Gastroesophageal sphincter (tissue), 4 donors: Measurements from ENCODE around the gene MAN1A1. TPM values are rescaled to one million over a fixed set of nuclear protein-coding genes. Genes with fewer than 3 reads are reported as not detected.

Source experiments
- ATAC-seq: fragments of 150-250 bp; one replicate; pipeline ENCODE4 v1.9.1; 2016; ENCODE audit warnings: mild to moderate bottlenecking, moderate library complexity
- H3K27ac ChIP-seq, 4 donors: fragments of 200-600 bp; sonication (generic) in 3 of 4; 1 replicate in 3 of 4; 2 replicates in 1 of 4; pipeline ENCODE4 v1.5.1; 2016 to 2019
- H3K27me3 ChIP-seq: fragments of 200-600 bp; sonication (generic); one replicate; pipeline ENCODE4 v1.5.1; 2019
- H3K36me3 ChIP-seq, 2 donors: fragments of 200-600 bp; sonication (generic); one replicate each; pipeline ENCODE4 v1.5.1; 2019; ENCODE audit warnings: control low read depth in 1 of 2
- H3K4me1 ChIP-seq, 3 donors: fragments of 200-600 bp; sonication (generic); 1 replicate in 2 of 3; 2 replicates in 1 of 3; pipeline ENCODE4 v1.5.1; 2016 to 2019; ENCODE audit warnings: control low read depth in 2 of 3
- H3K4me3 ChIP-seq, 2 donors: fragments of 200-600 bp; sonication (generic); one replicate each; pipeline ENCODE4 v1.5.1; 2019; ENCODE audit warnings: mild to moderate bottlenecking in 1 of 2, moderate library complexity in 1 of 2
- H3K9me3 ChIP-seq, 3 donors: fragments of 200-600 bp; sonication (generic); one replicate each; pipeline ENCODE4 v1.5.1; 2017 to 2019; ENCODE audit warnings: control low read depth in 2 of 3
- CTCF ChIP-seq, 4 experiments: fragments of 200-600 bp in 2 of 4; fragments of 450-650 bp in 2 of 4; sonication (generic) in 1 of 4; IDR thresholded peaks; one replicate each; pipeline ENCODE4 v1.5.1; 2017 to 2019; ENCODE audit warnings: antibody characterized with exemption in 4 of 4, mild to moderate bottlenecking in 2 of 4, moderate library complexity in 2 of 4
- EP300 ChIP-seq: sonication (generic); formaldehyde crosslinking; IDR thresholded peaks from one replicate; pipeline ENCODE4 v1.6.1; 2017; ENCODE audit warnings: antibody characterized with exemption, mild to moderate bottlenecking
- POLR2A ChIP-seq, 2 donors: fragments of 450-650 bp; IDR thresholded peaks; one replicate each; pipeline ENCODE4 v1.6.1; 2017; ENCODE audit warnings: antibody characterized with exemption in 2 of 2, mild to moderate bottlenecking in 2 of 2, moderate library complexity in 1 of 2
- POLR2AphosphoS5 ChIP-seq: sonication (generic); formaldehyde crosslinking; IDR thresholded peaks from one replicate; pipeline ENCODE4 v1.6.1; 2017; ENCODE audit warnings: antibody characterized with exemption
- WGBS, 2 donors: methylation state at CpG; one replicate each; pipeline ENCODE4 v1.1.5; 2018; ENCODE audit warnings: low coverage in 1 of 2; 5-methylcytosine and 5-hydroxymethylcytosine counted together
- total RNA-seq, 4 donors: library from RNA; depleted of rRNA; stranded (reverse); fragments of >200 nt; gene quantifications; one replicate each; pipeline ENCODE4 v1.1.0, GENCODE V29; 2016

Gene MAN1A1
- total RNA-seq, 4 donors from 2014 or later, result 73.3 to 177 (median 110) TPM

- peaks cover 0 to 73% (median 0%) of the 10 kb centered on the region in 3 donors for H3K4me1 ChIP-seq
- H3K36me3 ChIP-seq, result no peaks in the 10 kb centered on the region
- no peak for TF ChIP-seq EP300
- no peak for TF ChIP-seq POLR2A (IDR thresholded peaks at IDR 0.05)
- TF ChIP-seq CTCF (IDR thresholded peaks at IDR 0.05), result no peak
- H3K27me3 ChIP-seq, result no peaks in the 10 kb centered on the region
- H3K27ac ChIP-seq, result no peak overlapping the region
- WGBS, 2 donors, result 93 to 100% methylated on average over 4 of the region's 4 CpGs
- no peak overlapping the region for H3K4me3 ChIP-seq
- H3K9me3 ChIP-seq, result no peaks in the 10 kb centered on the region
- no peak for ATAC-seq
These were observed 37.1 kb downstream of the MAN1A1 start for GRCh38 chr6:119312441-119312840.

- Histone ChIP-seq H3K4me1 (peaks cover 0 to 78% (median 0%) of the 10 kb centered on the region in 3 donors), H3K36me3 (peaks cover 0 to 4% of the 10 kb centered on the region in 2 donors), H3K27me3 (no peaks in the 10 kb centered on the region), H3K27ac (no peak overlapping the region), H3K4me3 (no peak overlapping the region), H3K9me3 (no peaks in the 10 kb centered on the region)
- 88 to 98% methylated on average over 5 to 8 of the region's 8 CpGs for whole genome bisulfite sequencing, 2 donors
- ATAC-seq, result no peak
- TF ChIP-seq POLR2A (IDR thresholded peaks at IDR 0.05), result no peak
- TF ChIP-seq CTCF (IDR thresholded peaks at IDR 0.05), result no peak
- no peak for TF ChIP-seq EP300
These were observed 37.9 kb downstream of the MAN1A1 start for GRCh38 chr6:119311514-119312142.

GRCh38 chr6:119310486-119311036, 39.0 kb downstream of the MAN1A1 start:
- no peak for ATAC-seq
- peaks cover 0 to 14% of the 10 kb centered on the region in 2 donors for H3K36me3 ChIP-seq
- no peaks in the 10 kb centered on the region for H3K9me3 ChIP-seq
- peaks cover 0 to 78% (median 0%) of the 10 kb centered on the region in 3 donors for H3K4me1 ChIP-seq
- H3K4me3 ChIP-seq, result no peak overlapping the region
- no peak for TF ChIP-seq POLR2AphosphoS5
- no peak for TF ChIP-seq EP300
- TF ChIP-seq CTCF (IDR thresholded peaks at IDR 0.05), result no peak
- TF ChIP-seq POLR2A (IDR thresholded peaks at IDR 0.05), result no peak
- H3K27me3 ChIP-seq, result no peaks in the 10 kb centered on the region
- 80 to 87% methylated on average over 6 to 7 of the region's 8 CpGs for WGBS, 2 donors
- H3K27ac ChIP-seq, result no peak overlapping the region

- no peak overlapping the region for H3K27ac ChIP-seq
- WGBS, 2 donors, result 79 to 84% methylated on average over 4 of the region's 4 CpGs
- TF ChIP-seq POLR2AphosphoS5 (no peak), POLR2A (IDR thresholded peaks at IDR 0.05) (no peak), EP300 (no peak), CTCF (IDR thresholded peaks at IDR 0.05) (no peak)
These were observed 40.4 kb downstream of the MAN1A1 start for GRCh38 chr6:119308991-119309657.

More at GRCh38 chr6:119308991-119309657, 40.4 kb downstream of the MAN1A1 start:
- H3K36me3 ChIP-seq, result peaks cover 0 to 20% of the 10 kb centered on the region in 2 donors
- H3K9me3 ChIP-seq, result no peaks in the 10 kb centered on the region
- ATAC-seq, result no peak
- no peaks in the 10 kb centered on the region for H3K27me3 ChIP-seq
- peaks cover 0 to 64% (median 0%) of the 10 kb centered on the region in 3 donors for H3K4me1 ChIP-seq
- no peak overlapping the region for H3K4me3 ChIP-seq
